T47D (cell line): ENCODE measurements around the gene EI24.

Source experiments
- DNase-seq, 2 experiments: peaks; one replicate each; pipeline versions ENCODE4 v3.0.0 to v3.0.0-alpha.2; 2011 to 2012; ENCODE audit warnings: low read depth in 1 of 2, low spot score in 1 of 2
- JUND ChIP-seq: IDR thresholded peaks from 2 replicates; pipeline ENCODE4 v1.6.1; 2012; ENCODE audit warnings: low read depth
- in situ Hi-C: cut with HindIII; loops from 2 replicates; pipeline ENCODE4 v1.10.0; 2016; ENCODE audit warnings: low sequenced_read_pairs, low pct_unique_long_range_greater_than_20kb

The EI24 gene

GRCh38 chr11:125624756-125625213 lies 55.5 kb downstream of the EI24 start, which contains the start of gene CHEK1:
CHEK1 (plus strand) TSS chr11:125625163; CDS start chr11:125626769, 1,606 bp downstream.
- no peak for TF ChIP-seq JUND
- no peak for DNase-seq
- in situ Hi-C loops = no loop called here

GRCh38 chr11:125625225-125625629 lies 56.0 kb downstream of the EI24 start:
- no peak for DNase-seq
- no peak for TF ChIP-seq JUND
- in situ Hi-C loops = no loop called here

GRCh38 chr11:125625630-125626287 lies 56.5 kb downstream of the EI24 start:
- in situ Hi-C loops = no loop called here
- no peak; the same call in 1 of the 2 replicates for TF ChIP-seq JUND
- DNase-seq = peak; percentile 78 to 98

GRCh38 chr11:125626288-125626950 lies 57.1 kb downstream of the EI24 start:
- no peak for TF ChIP-seq JUND
- in situ Hi-C loops = no loop called here
- DNase-seq = peak; percentile 46 to 97

GRCh38 chr11:125627236-125627910 lies 58.1 kb downstream of the EI24 start:
- DNase-seq = no peak
- in situ Hi-C loops = no loop called here
- TF ChIP-seq JUND = no peak
